Urothelium cell line (cell line): ENCODE measurements around the gene ABCA6.
"Not testable (repeated sequence)": the region's sequence is repeated elsewhere in the genome, so short reads cannot be mapped to it uniquely, and the experiment has no call there.

Experiments used
- DNase-seq: peaks from one replicate; pipeline ENCODE4 v3.0.0; 2011; ENCODE audit warnings: low spot score, mixed read lengths
- FAIRE-seq: peaks from 2 replicates; lab custom pipeline; 2011; peaks lifted over from hg19 to GRCh38; lab: Jason Lieb, UNC

ABCA6 gene

DNA sequence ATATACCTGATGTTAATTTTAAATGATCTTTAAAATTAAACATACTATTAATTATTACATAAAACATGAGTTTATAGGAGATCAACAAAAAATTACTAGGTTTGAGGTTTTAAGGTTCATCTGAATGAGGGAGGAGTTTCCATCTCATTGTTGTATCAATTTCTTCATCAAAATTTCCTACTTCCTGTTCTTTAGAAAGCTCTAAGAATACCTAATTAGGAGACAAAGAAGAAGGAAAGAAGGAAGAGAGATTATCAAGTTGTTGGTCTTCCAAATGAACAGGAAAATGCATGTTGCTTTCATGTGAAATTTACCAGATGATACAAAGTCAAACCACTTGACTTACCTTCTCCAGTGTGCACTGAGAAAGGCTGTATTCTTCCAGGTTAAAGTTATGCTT is 62.8 kb downstream of the ABCA6 start:
- DNase-seq: no peak
- FAIRE-seq: no peak

DNA sequence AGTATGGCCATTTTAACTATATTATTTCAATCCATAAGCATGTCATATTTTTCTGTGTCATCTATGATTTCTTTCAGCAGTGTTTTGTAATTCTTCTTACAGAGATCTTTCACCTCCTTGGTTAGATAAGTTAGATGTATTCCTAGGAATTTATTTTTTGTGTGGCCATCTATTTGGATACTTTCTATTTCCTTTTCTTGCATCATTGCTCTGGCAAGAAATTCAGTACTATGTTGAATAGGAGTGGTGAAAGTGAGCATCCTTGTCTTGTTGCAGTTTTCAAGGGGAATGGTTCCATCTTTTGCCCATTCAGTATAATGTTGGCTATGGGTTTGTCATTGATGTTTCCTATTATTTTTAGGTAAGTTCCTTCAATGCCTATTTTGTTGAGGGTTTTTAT is 65.9 kb downstream of the ABCA6 start:
- DNase-seq (no peak), FAIRE-seq (no peak)

DNA sequence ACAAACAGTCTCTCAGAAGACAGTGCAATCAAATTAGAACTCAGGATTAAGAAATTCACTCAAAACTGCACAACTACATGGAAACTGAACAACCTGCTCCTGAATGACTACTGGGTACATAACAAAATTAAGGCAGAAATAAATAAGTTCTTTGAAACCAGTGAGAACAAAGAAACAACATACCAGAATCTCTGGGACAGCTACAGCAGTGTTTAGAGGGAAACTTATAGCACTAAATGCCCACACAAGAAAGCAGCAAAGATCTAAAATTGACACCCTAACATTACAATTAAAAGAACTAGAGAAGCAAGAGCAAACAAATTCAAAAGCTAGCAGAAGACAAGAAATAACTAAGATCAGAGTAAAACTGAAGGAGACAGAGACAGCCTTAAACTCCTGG is 68.3 kb downstream of the ABCA6 start:
- FAIRE-seq, DNase-seq: not testable (repeated sequence)

- not testable (repeated sequence) for FAIRE-seq, DNase-seq
Observed at GRCh38 chr17:69072803-69073256, 68.9 kb downstream of the ABCA6 start.

DNA sequence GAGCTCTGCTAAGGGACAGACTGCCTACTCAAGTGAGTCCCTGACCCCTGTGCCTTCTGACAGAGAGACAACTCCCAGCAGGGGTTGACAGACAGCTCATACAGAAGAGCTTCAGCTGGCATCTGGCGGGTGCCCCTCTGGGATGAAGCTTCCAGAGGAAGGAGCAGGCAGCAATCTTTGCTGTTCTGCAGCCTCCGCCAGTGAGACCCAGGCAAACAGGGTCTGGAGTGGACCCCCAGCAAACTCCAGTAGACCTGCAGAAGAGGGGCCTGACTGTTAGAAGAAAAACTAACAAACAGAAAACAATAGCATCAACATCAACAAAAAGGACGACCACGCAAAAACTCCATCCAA is 70.5 kb downstream of the ABCA6 start:
- not testable (repeated sequence) for DNase-seq, FAIRE-seq

- FAIRE-seq, DNase-seq: not testable (repeated sequence)
Observed at GRCh38 chr17:69070378-69071232, 71.1 kb downstream of the ABCA6 start.

DNA sequence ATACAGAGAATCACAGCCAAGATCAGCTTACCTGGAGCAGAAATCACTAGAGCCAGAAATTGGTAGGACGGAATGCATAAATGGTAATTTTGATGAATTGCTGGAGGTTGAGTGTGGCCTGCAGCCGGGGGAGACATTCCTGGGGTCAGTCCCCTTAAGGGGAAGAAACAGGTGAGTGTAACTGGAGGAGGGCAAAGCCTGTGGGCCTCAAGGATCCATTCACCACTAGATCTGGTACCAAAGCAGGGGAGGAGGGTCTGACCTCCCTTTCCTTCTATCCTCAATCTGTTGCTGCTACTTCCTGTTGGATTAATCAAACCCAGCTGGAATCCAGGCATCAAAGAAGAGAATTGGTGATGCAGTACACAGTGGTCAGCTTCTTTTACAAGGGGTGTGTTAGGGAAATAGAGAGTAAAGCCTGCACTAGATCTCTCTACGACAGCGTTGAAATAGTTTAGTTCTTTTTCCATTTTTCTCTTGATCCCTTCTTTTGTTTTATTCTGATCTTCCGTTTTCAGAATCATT is 72.4 kb downstream of the ABCA6 start:
- FAIRE-seq (no peak), DNase-seq (no peak)

GRCh38 chr17:69067274-69068047 is 74.2 kb downstream of the ABCA6 start:
- FAIRE-seq (no peak), DNase-seq (no peak)

DNA sequence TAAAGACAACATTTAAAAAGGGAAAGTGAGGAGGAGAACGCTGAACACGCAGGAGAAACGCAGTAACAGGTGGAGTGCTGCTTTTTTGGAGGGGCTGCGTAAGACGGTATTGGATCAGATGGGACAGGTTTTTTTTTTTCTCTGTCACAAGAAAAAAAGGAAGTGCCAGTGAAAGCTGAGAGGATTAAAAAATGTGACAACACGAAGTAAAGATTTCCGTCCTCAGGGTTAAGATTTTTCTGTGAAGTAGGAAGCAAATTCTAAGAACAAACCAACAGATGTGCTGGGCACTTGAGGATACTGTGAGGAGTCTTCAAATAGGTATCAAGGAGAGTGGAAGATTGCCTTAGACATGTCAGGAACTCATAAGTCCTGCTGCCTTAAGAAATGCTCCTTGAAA is 75.2 kb downstream of the ABCA6 start:
- DNase-seq: no peak

GRCh38 chr17:69065113-69065512 is 76.6 kb downstream of the ABCA6 start:
- DNase-seq: no peak
- no peak for FAIRE-seq

More for the DNA sequence above, 75.2 kb downstream of the ABCA6 start:
- no peak for FAIRE-seq

DNA sequence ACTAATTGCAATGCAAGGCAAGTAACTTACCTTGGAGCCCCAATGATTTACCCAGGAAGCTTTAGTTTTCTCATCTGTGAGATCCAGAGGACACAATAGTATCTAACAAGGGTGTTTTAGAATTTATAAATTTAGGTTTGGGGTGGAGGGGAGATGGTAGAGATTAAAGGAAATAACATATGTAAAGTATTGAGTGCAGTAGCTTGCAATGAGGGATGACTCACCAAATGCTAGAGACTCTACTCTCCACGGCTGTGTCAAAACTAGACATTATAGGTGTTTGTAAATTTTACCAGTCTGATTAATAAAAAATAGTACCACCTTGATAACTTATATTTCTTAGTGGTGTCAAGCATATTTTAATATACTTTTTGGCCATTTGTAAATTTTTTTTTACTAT is 77.2 kb downstream of the ABCA6 start:
- DNase-seq: no peak
- FAIRE-seq: no peak

DNA sequence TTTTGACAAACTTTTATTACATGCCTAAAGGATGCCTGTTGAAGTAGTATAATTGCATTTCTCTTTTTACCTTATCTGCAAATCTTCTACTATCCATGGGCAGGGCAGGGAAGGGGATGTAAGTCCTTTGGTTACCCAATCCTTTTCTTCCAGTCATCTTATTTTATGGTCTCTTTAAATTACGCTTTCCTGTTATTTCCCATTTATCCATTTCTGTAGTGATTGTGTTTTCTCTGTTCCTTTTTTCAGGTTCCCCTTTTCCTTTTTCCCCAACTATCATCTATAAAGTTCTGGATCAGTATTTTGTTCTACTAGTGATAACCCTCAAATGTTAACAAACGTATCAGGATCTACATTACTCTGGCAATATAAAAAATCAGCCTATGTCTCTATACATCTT is 77.7 kb downstream of the ABCA6 start:
- FAIRE-seq: no peak
- DNase-seq: no peak

GRCh38 chr17:69062860-69063581 is 78.7 kb downstream of the ABCA6 start:
- FAIRE-seq: no peak
- DNase-seq: no peak

GRCh38 chr17:69061721-69062556 is 79.8 kb downstream of the ABCA6 start:
- no peak for DNase-seq
- FAIRE-seq: no peak

GRCh38 chr17:69060822-69061221 is 80.9 kb downstream of the ABCA6 start, which contains the start of gene ABCA9:
Gene ABCA9, minus strand, starts transcription at chr17:69060927. Its CDS starts 9,801 bp downstream, at chr17:69051126.
- no peak for FAIRE-seq
- no peak for DNase-seq

- no peak for FAIRE-seq
Observed at GRCh38 chr17:69059458-69060175, 82.1 kb downstream of the ABCA6 start.

GRCh38 chr17:69058165-69058564 is 83.5 kb downstream of the ABCA6 start:
- FAIRE-seq: no peak

More at GRCh38 chr17:69059458-69060175, 82.1 kb downstream of the ABCA6 start:
- DNase-seq: no peak

DNA sequence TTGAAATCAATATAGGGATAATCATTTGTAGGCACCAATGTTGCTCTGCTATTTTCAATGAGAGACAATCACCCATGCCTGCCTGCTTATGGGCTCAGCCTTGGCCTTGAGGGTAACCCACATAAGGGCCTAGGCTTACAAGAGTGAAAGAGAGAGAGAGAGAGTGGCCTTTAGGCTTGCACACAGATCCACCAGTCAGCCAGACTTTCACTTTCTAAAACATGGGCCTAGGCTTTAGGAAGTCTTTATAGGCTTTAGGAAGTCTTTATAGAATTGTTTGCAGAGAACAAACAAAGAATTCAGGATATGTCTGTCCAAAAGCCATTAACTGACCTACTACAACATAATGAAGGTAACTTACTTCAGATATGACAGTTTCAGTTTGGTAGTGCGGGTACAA is 84.4 kb downstream of the ABCA6 start:
- FAIRE-seq (no peak), DNase-seq (no peak)

More at GRCh38 chr17:69058165-69058564, 83.5 kb downstream of the ABCA6 start:
- no peak for DNase-seq

GRCh38 chr17:69056179-69056823 is 85.4 kb downstream of the ABCA6 start:
- DNase-seq (no peak), FAIRE-seq (no peak)
